ENCODE measurements around the gene ZBTB8B.
"Not testable (repeated sequence)": the region's sequence is repeated elsewhere in the genome, so short reads cannot be mapped to it uniquely, and the experiment has no call there.

The ZBTB8B gene

GRCh38 chr1:32455958-32456357 lies 8.9 kb upstream of the ZBTB8B start:
- H3K4me3 ChIP-seq (ENCODE audit: low read length) = no peak overlapping the region
- TF ChIP-seq ZNF274 (IDR thresholded peaks at IDR 0.05; ENCODE audit: low read depth, low read length) = no peak

- not testable (repeated sequence) for H3K4me3 ChIP-seq (ENCODE audit: low read length)
Observed at GRCh38 chr1:32458798-32459197, 6.1 kb upstream of the ZBTB8B start.

- H3K4me3 ChIP-seq (ENCODE audit: low read length) = not testable (repeated sequence)
Observed at GRCh38 chr1:32462977-32463376, 1.9 kb upstream of the ZBTB8B start.

GRCh38 chr1:32464191-32464715 lies 619 bp upstream of the ZBTB8B start:
- peak overlapping the region; percentile 48 for H3K4me3 ChIP-seq (ENCODE audit: low read length)
- no peak for TF ChIP-seq ZNF274 (IDR thresholded peaks at IDR 0.05; ENCODE audit: low read depth, low read length)

GRCh38 chr1:32465578-32465933 lies 684 bp downstream of the ZBTB8B start:
- TF ChIP-seq ZNF274 (IDR thresholded peaks at IDR 0.05; ENCODE audit: low read depth, low read length) = no peak
- no peak overlapping the region for H3K4me3 ChIP-seq (ENCODE audit: low read length)

GRCh38 chr1:32466761-32467160 lies 1.9 kb downstream of the ZBTB8B start:
- H3K4me3 ChIP-seq (ENCODE audit: low read length) = no peak overlapping the region
- no peak for TF ChIP-seq ZNF274 (IDR thresholded peaks at IDR 0.05; ENCODE audit: low read depth, low read length)

GRCh38 chr1:32468791-32469190 lies 3.9 kb downstream of the ZBTB8B start:
- no peak for TF ChIP-seq ZNF274 (IDR thresholded peaks at IDR 0.05; ENCODE audit: low read depth, low read length)
- H3K4me3 ChIP-seq (ENCODE audit: low read length) = no peak overlapping the region

GRCh38 chr1:32470431-32470830 lies 5.6 kb downstream of the ZBTB8B start:
- no peak for TF ChIP-seq ZNF274 (IDR thresholded peaks at IDR 0.05; ENCODE audit: low read depth, low read length)
- no peak overlapping the region for H3K4me3 ChIP-seq (ENCODE audit: low read length)

- no peak for TF ChIP-seq ZNF274 (IDR thresholded peaks at IDR 0.05; ENCODE audit: low read depth, low read length)
Observed at GRCh38 chr1:32470991-32471694, 6.3 kb downstream of the ZBTB8B start.

GRCh38 chr1:32471695-32472362 lies 7.0 kb downstream of the ZBTB8B start:
- no peak overlapping the region for H3K4me3 ChIP-seq (ENCODE audit: low read length)
- TF ChIP-seq ZNF274 (IDR thresholded peaks at IDR 0.05; ENCODE audit: low read depth, low read length) = no peak

More at GRCh38 chr1:32470991-32471694, 6.3 kb downstream of the ZBTB8B start:
- no peak overlapping the region for H3K4me3 ChIP-seq (ENCODE audit: low read length)

- not testable (repeated sequence) for H3K4me3 ChIP-seq (ENCODE audit: low read length)
Observed at GRCh38 chr1:32472966-32473365, 8.1 kb downstream of the ZBTB8B start.

- H3K4me3 ChIP-seq (ENCODE audit: low read length) = no peak overlapping the region
- no peak for TF ChIP-seq ZNF274 (IDR thresholded peaks at IDR 0.05; ENCODE audit: low read depth, low read length)
Observed at GRCh38 chr1:32474954-32475353, 10.1 kb downstream of the ZBTB8B start.

- H3K4me3 ChIP-seq (ENCODE audit: low read length) = no peak overlapping the region
- no peak for TF ChIP-seq ZNF274 (IDR thresholded peaks at IDR 0.05; ENCODE audit: low read depth, low read length)
Observed at GRCh38 chr1:32480003-32480402, 15.1 kb downstream of the ZBTB8B start.

- TF ChIP-seq ZNF274 (IDR thresholded peaks at IDR 0.05; ENCODE audit: low read depth, low read length) = no peak
- H3K4me3 ChIP-seq (ENCODE audit: low read length) = no peak overlapping the region
Observed at GRCh38 chr1:32480761-32481160, 15.9 kb downstream of the ZBTB8B start.

- H3K4me3 ChIP-seq (ENCODE audit: low read length) = not testable (repeated sequence)
Observed at GRCh38 chr1:32481788-32482187, 16.9 kb downstream of the ZBTB8B start.

All from GM08714 (cell line).